GM12878 (cell line): ENCODE results near the gene NTRK3. TPM values are rescaled to one million over a fixed set of nuclear protein-coding genes. Genes with fewer than 3 reads are reported as not detected.

Experiments
- ATAC-seq: fragments of 200-7000 bp; cut with Tn5 transposase; 3 replicates; pipeline ENCODE4 v1.9.1; 2020; ENCODE audit warnings: mild to moderate bottlenecking, moderate library complexity
- BruUV-seq: library from RNA; stranded (reverse); fragments of 400-500 nt; replicated peaks from 2 replicates; lab custom pipeline; 2021; lab: Mats Ljungman, UMichigan
- CTCF ChIA-PET: fragments of 300-600 bp; sonication (Branson Sonifier 250); formaldehyde crosslinking; extraction: SDS; loops from one replicate; lab custom pipeline; 2021; ENCODE audit warnings: inconsistent platforms; lab: Yijun Ruan, JAX
- POLR2A ChIA-PET: fragments of 350-600 bp; formaldehyde crosslinking; extraction: SDS; loops from one replicate; lab custom pipeline; 2021; ENCODE audit warnings: inconsistent platforms; lab: Charles Lee
- RAD21 ChIA-PET: fragments of 300-600 bp; sonication (Branson Sonifier 250); formaldehyde crosslinking; loops from one replicate; lab custom pipeline; 2023; ENCODE audit warnings: antibody characterized with exemption; ENCODE audit not compliant: unreplicated experiment; lab: Charles Lee
- SMC1A ChIA-PET: fragments of 300-600 bp; sonication (Branson Sonifier 250); formaldehyde crosslinking; loops from one replicate; lab custom pipeline; 2023; ENCODE audit not compliant: unreplicated experiment, uncharacterized antibody; lab: Charles Lee
- DNase-seq: peaks from one replicate; pipeline ENCODE4 v3.0.0-alpha.2; 2011; ENCODE audit warnings: low read depth, low spot score
- FAIRE-seq: peaks from 3 replicates; lab custom pipeline; 2011; peaks lifted over from hg19 to GRCh38; lab: Jason Lieb, UNC
- H2AFZ ChIP-seq: 2 replicates; pipeline ENCODE4 v1.6.0; 2011; ENCODE audit warnings: low read depth, low read length, control low read depth; ENCODE audit not compliant: control insufficient read depth
- H3K27ac ChIP-seq: 2 replicates; pipeline ENCODE4 v1.5.1; 2011; ENCODE audit warnings: control low read depth; ENCODE audit not compliant: control insufficient read depth, insufficient read depth
- H3K27me3 ChIP-seq, 2 experiments: replicated peaks in 1 of 2; 2 replicates each; pipeline versions ENCODE4 v1.6.0 to v1.6.1; 2011; ENCODE audit warnings: low read length in 1 of 2; ENCODE audit not compliant: control insufficient read depth in 2 of 2, insufficient read depth in 2 of 2
- H3K36me3 ChIP-seq, 2 experiments: 2 replicates each; pipeline ENCODE4 v1.5.1; 2011; ENCODE audit warnings: low read length in 1 of 2; ENCODE audit not compliant: control insufficient read depth in 2 of 2, insufficient read depth in 2 of 2
- H3K4me1 ChIP-seq: 2 replicates; pipeline ENCODE4 v1.6.1; 2011; ENCODE audit warnings: mild to moderate bottlenecking, low read length, moderate library complexity, mixed read lengths; ENCODE audit not compliant: control insufficient read depth, insufficient read depth
- H3K4me2 ChIP-seq: 2 replicates; pipeline ENCODE4 v1.6.0; 2011; ENCODE audit warnings: control low read depth; ENCODE audit not compliant: control insufficient read depth, insufficient read depth
- H3K4me3 ChIP-seq: fragments of 200-600 bp; sonication (generic); 2 replicates; pipeline ENCODE4 v1.5.1; 2016
- H3K79me2 ChIP-seq: 2 replicates; pipeline ENCODE4 v1.6.0; 2011; ENCODE audit warnings: low read length; ENCODE audit not compliant: control insufficient read depth, insufficient read depth
- H3K9ac ChIP-seq: 2 replicates; pipeline ENCODE4 v1.8.0; 2011; ENCODE audit warnings: low read length, control low read depth, mixed read lengths; ENCODE audit not compliant: control insufficient read depth, insufficient read depth
- H3K9me3 ChIP-seq: replicated peaks from 3 replicates; pipeline ENCODE4 v1.5.1; 2011; ENCODE audit warnings: mild to moderate bottlenecking, low read length; ENCODE audit not compliant: control insufficient read depth, insufficient read depth
- H4K20me1 ChIP-seq: 2 replicates; pipeline ENCODE4 v1.6.0; 2011; ENCODE audit not compliant: control insufficient read depth, insufficient read depth
- BHLHE40 ChIP-seq, 2 experiments: fragments of 450-650 bp in 1 of 2; IDR thresholded peaks; 2 replicates each; pipeline ENCODE4 v1.6.1; 2011 to 2017; ENCODE audit warnings: low read depth in 2 of 2, borderline replicate concordance in 1 of 2, improper control_type of control experiment in 1 of 2, low read length in 1 of 2, mild to moderate bottlenecking in 1 of 2
- CHD1 ChIP-seq: IDR thresholded peaks from 2 replicates; pipeline ENCODE4 v1.6.1; 2012; ENCODE audit warnings: low read depth, low read length, improper control_type of control experiment
- CREM ChIP-seq: IDR thresholded peaks from 2 replicates; pipeline ENCODE4 v1.6.1; 2014; ENCODE audit warnings: antibody characterized with exemption, low read depth
- ETV6 ChIP-seq, 2 experiments: fragments of 450-650 bp in 1 of 2; IDR thresholded peaks in 1 of 2; conservative IDR thresholded peaks in 1 of 2; 2 replicates each; pipeline ENCODE4 v1.6.1; 2014; ENCODE audit warnings: antibody characterized with exemption in 1 of 2, borderline replicate concordance in 1 of 2, low read depth in 1 of 2, mild to moderate bottlenecking in 1 of 2, moderate library complexity in 1 of 2
- KAT2A ChIP-seq: conservative IDR thresholded peaks from 2 replicates; pipeline ENCODE4 v1.6.1; 2011; ENCODE audit warnings: low read depth, low read length; ENCODE audit not compliant: control insufficient read depth
- MYB ChIP-seq: fragments of 150-350 bp; IDR thresholded peaks from 2 replicates; pipeline ENCODE4 v1.6.1; 2014; ENCODE audit warnings: mild to moderate bottlenecking, low read depth, low read length, borderline replicate concordance
- NR2F1 ChIP-seq: fragments of 450-650 bp; conservative IDR thresholded peaks from 2 replicates; pipeline ENCODE4 v1.6.1; 2017; ENCODE audit warnings: mild to moderate bottlenecking
- PRDM15 ChIP-seq: fragments of 450-650 bp; formaldehyde crosslinking; IDR thresholded peaks from 2 replicates; pipeline ENCODE4 v1.4.0; 2020; ENCODE audit warnings: mild to moderate bottlenecking, moderate library complexity
- RB1 ChIP-seq: fragments of 450-650 bp; formaldehyde crosslinking; IDR thresholded peaks from 2 replicates; pipeline ENCODE4 v1.6.1; 2017; ENCODE audit warnings: mild to moderate bottlenecking, borderline replicate concordance
- RUNX3 ChIP-seq: IDR thresholded peaks from 2 replicates; pipeline ENCODE4 v1.6.1; 2012; ENCODE audit warnings: low read length, inconsistent platforms
- WGBS: methylation state at CpG from one replicate; pipeline ENCODE4 v1.1.6; 2016; ENCODE audit warnings: low lambda C conversion rate; ENCODE audit not compliant: insufficient replicate concordance, insufficient coverage; ENCODE audit errors: missing lambda C conversion rate; 5-methylcytosine and 5-hydroxymethylcytosine counted together
- in situ Hi-C: fragments of 300-500 bp; cut with MboI; formaldehyde crosslinking; loops from 9 replicates; pipeline ENCODE4 v1.14.3; 2018; ENCODE audit warnings: mixed read lengths
- intact Hi-C: fragments of 100-400 bp; cut with micrococcal nuclease; formaldehyde crosslinking; loops from one replicate; pipeline ENCODE4 v1.14.2; 2022; ENCODE audit not compliant: unreplicated experiment
- polyA plus RNA-seq, 11 experiments: library from polyadenylated mRNA; depleted of rRNA in 4 of 11; unstranded in 6 of 11; stranded (reverse) in 5 of 11; fragments of >200 nt; fragmentation: Nextera tagmentation in 4 of 11; fragmentation: Illumina TruSeq in 1 of 11; extraction: Ambion mirVana in 4 of 11; extraction: Trizol in 1 of 11; gene quantifications; 1 replicate in 1 of 11; 2 replicates in 10 of 11; pipeline versions ENCODE4 v1.2.1 to v1.2.3, GENCODE V29; 2011 to 2016; ENCODE audit warnings: inconsistent platforms in 2 of 11, missing spikeins in 2 of 11, low read depth in 1 of 11
- total RNA-seq, 4 experiments: library from RNA; depleted of rRNA in 3 of 4; stranded (reverse); fragments of >200 nt in 3 of 4; fragmentation: Illumina TruSeq in 1 of 4; extraction: Trizol in 1 of 4; gene quantifications; 2 replicates each; pipeline versions ENCODE4 v1.2.1 to v1.2.3, GENCODE V29; 2013 to 2021

The NTRK3 gene
- total and polyA plus RNA-seq, 10 of the 15 experiments (the other 5 are each of a cell fraction or from before 2014, with no cell fraction given) = not detected

- Histone ChIP-seq H3K4me2 (no peak overlapping the region), H3K9ac (no peak overlapping the region), H3K27ac (no peak overlapping the region), H4K20me1 (no peaks in the 10 kb centered on the region), H3K79me2 (no peaks in the 10 kb centered on the region), H3K9me3 (no peaks in the 10 kb centered on the region), H2AFZ (no peak overlapping the region), H3K4me1 (no peaks in the 10 kb centered on the region), H3K4me3 (no peak overlapping the region), H3K27me3 (no peaks in the 10 kb centered on the region; a peak in 1 of 4 replicates), H3K36me3 (no peaks in the 10 kb centered on the region)
- no TSS peak for BruUV-seq
- no peak for DNase-seq
- no peak for TF ChIP-seq PRDM15 (CRISPR knock-in tag)
- TF ChIP-seq ETV6 (conservative IDR thresholded peaks at IDR 0.05 in 1 of 2, IDR thresholded peaks at IDR 0.05 in 1 of 2; ENCODE audit: borderline replicate concordance in 1 of 2, low read depth in 1 of 2) = no peak
- TF ChIP-seq NR2F1 = no peak
- TF ChIP-seq CREM = no peak
- no peak for TF ChIP-seq RUNX3
- TF ChIP-seq MYB = no peak
- no peak for TF ChIP-seq RB1
- no peak for TF ChIP-seq CHD1
- TF ChIP-seq BHLHE40 (IDR thresholded peaks at IDR 0.05; ENCODE audit: borderline replicate concordance in 1 of 2, low read depth in 2 of 2, low read length in 1 of 2) = no peak
- no peak for TF ChIP-seq KAT2A
- WGBS = 23% methylated on average over 9 of the region's 9 CpGs
- in situ Hi-C loops (no loop called here), intact Hi-C loops (no loop called here)
- no peak for ATAC-seq
- ChIA-PET RAD21 (no interaction called here), CTCF (no interaction called here), POLR2A (no interaction called here), SMC1A (no interaction called here)
- FAIRE-seq = no peak
Observed at GRCh38 chr15:88015228-88015860, 241.2 kb downstream of the NTRK3 start.
